ENCODE results near the gene DCST1. TPM values are rescaled to one million over a fixed set of nuclear protein-coding genes. Genes with fewer than 3 reads are reported as not detected.
A peak's percentile ranks its signal among the peaks of the same experiment; 100 is the strongest.

Gene DCST1
- total RNA-seq, 1 experiment from 2014 or later = 0.17 TPM

DNA sequence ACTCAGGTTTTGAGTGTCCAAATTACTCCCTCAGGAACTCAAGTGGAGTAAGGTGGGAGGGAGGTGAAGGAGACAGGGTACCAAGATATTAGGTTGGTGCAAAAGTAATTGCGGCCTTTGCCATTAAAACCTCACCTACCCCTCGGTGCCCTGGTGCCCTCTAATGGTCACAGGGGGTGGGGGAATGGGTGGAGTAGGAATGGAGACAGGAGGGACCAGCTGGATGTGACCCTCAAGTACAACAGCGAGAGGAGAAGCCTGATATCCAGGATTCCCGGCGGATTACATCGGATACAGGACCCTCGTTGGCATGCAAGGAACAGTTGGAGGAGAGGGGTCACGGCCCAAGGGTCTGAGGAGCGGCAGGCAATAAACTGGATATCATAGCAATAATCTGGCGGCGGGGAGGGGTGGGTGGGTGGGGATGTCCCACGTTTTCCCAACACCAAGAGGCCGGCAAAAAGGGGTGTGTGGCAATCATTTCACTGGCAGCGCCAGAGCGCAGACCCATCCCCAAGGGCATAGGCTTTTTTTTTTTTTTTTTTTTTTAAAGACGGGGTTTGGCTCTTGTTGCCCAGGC is 35.3 kb upstream of the DCST1 start:
- no peaks in the 10 kb centered on the region for H3K27me3 Mint-ChIP-seq (ENCODE audit: unreplicated experiment)
- peaks cover 35% of the 10 kb centered on the region for H3K4me1 Mint-ChIP-seq (ENCODE audit: low read depth, unreplicated experiment)
- no peak for DNase-seq
- no peaks in the 10 kb centered on the region for H3K9me3 Mint-ChIP-seq (ENCODE audit: low read depth, unreplicated experiment)
- no TSS peak for BruUV-seq (replicated peaks)
- TF ChIP-seq, protein P1, sequence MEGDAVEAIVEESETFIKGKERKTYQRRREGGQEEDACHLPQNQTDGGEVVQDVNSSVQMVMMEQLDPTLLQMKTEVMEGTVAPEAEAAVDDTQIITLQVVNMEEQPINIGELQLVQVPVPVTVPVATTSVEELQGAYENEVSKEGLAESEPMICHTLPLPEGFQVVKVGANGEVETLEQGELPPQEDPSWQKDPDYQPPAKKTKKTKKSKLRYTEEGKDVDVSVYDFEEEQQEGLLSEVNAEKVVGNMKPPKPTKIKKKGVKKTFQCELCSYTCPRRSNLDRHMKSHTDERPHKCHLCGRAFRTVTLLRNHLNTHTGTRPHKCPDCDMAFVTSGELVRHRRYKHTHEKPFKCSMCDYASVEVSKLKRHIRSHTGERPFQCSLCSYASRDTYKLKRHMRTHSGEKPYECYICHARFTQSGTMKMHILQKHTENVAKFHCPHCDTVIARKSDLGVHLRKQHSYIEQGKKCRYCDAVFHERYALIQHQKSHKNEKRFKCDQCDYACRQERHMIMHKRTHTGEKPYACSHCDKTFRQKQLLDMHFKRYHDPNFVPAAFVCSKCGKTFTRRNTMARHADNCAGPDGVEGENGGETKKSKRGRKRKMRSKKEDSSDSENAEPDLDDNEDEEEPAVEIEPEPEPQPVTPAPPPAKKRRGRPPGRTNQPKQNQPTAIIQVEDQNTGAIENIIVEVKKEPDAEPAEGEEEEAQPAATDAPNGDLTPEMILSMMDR (IDR thresholded peaks at IDR 0.05; ENCODE audit: unreplicated experiment) = no peak
- intact Hi-C loops (cut with micrococcal nuclease; ENCODE audit: unreplicated experiment) = no loop called here
- CTCF ChIA-PET = interaction anchor here (1.2 to 2.6 kb wide), 5 partner anchors 14 to 42 kb away, joined by 3 to 15 read pairs (median 9); partner anchors contain the start of genes FLAD1, PBXIP1 and PYGO2
- no peak overlapping the region for H3K27ac Mint-ChIP-seq (ENCODE audit: unreplicated experiment)
- peaks cover 64% of the 10 kb centered on the region for H3K36me3 Mint-ChIP-seq (ENCODE audit: insufficient read depth, unreplicated experiment)
- H3K4me3 Mint-ChIP-seq (ENCODE audit: low read depth, unreplicated experiment) = no peak overlapping the region

DNA sequence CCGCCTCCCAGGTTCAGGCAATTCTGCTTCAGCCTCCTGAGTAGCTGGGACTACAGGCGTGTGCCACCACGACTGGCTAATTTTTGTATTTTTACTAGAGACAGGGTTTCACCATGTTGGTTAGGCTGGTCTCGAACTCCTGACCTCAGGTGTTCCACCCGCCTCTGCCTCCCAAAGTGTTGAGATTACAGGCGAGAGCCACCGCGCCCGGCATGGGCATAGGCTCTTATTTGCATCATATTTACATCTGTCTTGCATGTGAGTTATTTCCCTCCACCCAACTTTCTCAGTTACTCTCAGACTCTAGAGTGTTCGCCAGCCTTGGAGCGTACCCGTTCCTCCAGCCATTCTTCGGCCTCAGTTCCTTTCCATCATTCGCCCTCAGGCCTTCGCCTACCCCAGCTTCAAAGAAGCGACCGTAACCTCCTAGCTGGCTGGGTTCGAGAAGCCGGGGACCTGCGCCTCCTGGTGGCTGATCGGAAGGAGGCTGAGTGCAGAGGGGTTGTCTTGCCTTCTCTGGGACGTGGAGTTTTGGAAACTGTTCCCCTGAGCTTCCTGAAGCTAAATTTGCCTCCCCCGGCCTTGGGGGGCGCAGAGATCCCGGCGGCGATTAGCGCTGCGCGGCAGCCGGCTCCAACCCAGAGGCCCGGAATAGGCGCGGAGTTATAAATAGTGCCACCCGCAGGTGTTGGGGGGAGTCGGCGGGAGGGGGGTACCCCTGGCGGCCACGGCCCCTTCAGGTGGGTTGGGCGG is 34.6 kb upstream of the DCST1 start:
- intact Hi-C loops (cut with micrococcal nuclease; ENCODE audit: unreplicated experiment) = no loop called here
- DNase-seq = peak; percentile 72
- Mint-ChIP-seq H3K27me3 (ENCODE audit: unreplicated experiment) (no peaks in the 10 kb centered on the region), H3K4me1 (ENCODE audit: low read depth, unreplicated experiment) (peaks cover 35% of the 10 kb centered on the region), H3K36me3 (ENCODE audit: insufficient read depth, unreplicated experiment) (peaks cover 65% of the 10 kb centered on the region), H3K27ac (ENCODE audit: unreplicated experiment) (peak overlapping the region; percentile 64), H3K4me3 (ENCODE audit: low read depth, unreplicated experiment) (peak overlapping the region; percentile 94), H3K9me3 (ENCODE audit: low read depth, unreplicated experiment) (no peaks in the 10 kb centered on the region)
- BruUV-seq (replicated peaks) = no TSS peak
- CTCF ChIA-PET = interaction anchor here (1.2 to 2.6 kb wide), 6 partner anchors 15 to 43 kb away, joined by 3 to 15 read pairs (median 8); partner anchors contain the start of genes FLAD1, PBXIP1 and PYGO2
- TF ChIP-seq, protein P1 (IDR thresholded peaks at IDR 0.05; ENCODE audit: unreplicated experiment) = peak; percentile 96

DNA sequence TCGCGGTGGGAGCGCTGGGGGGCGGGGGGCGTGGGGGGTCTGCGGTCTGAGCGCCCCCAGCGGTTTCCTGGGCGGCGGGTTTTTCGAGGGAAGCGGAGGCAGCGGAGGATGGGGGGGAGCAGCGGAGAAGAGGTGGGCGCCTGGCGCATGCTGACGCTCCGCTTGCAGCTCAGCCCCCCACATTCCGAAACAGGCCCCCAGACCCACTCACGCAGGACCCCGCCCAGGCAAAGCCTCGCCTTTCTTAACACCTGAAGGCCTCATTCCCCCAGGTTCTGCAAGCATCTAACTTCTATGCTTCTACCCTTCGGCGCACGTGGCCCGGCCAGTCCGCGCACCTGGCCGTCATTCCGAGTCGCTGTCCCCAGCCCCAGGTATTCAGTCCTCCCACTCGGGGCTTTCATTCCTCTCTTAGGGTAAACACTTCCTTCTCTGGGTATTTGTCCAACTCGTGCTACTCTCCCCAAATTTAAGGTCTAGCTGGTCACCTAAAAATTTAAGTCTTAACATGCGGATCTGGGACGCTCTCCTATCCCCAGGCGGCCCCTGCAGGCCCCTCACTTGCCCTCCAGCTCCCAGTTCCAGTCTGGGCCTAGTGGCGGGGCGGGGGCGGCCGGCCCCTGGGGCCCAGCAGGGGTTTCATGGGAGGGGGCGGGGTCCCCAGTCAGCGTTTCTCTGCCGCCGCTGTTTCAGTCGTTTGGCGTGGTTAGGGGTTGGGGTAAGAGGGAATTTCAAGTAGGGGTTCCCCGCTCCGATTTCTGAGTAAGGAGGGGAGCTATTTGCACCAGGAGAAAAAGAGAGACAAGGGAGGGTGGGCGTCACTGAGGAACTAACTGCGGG is 33.8 kb upstream of the DCST1 start:
- Mint-ChIP-seq H3K4me3 (ENCODE audit: low read depth, unreplicated experiment) (peak overlapping the region; percentile 94), H3K9me3 (ENCODE audit: low read depth, unreplicated experiment) (no peaks in the 10 kb centered on the region), H3K36me3 (ENCODE audit: insufficient read depth, unreplicated experiment) (peaks cover 66% of the 10 kb centered on the region), H3K27me3 (ENCODE audit: unreplicated experiment) (no peaks in the 10 kb centered on the region), H3K4me1 (ENCODE audit: low read depth, unreplicated experiment) (peaks cover 43% of the 10 kb centered on the region), H3K27ac (ENCODE audit: unreplicated experiment) (peak overlapping the region; percentile 93)
- TF ChIP-seq, protein P1 (IDR thresholded peaks at IDR 0.05; ENCODE audit: unreplicated experiment) = no peak
- BruUV-seq (replicated peaks) = no TSS peak
- DNase-seq = peak; percentile 59
- intact Hi-C loops (cut with micrococcal nuclease; ENCODE audit: unreplicated experiment) = loop anchor here (10.0 kb wide), 1 partner anchor 55 kb away; the partner anchor contains the start of gene ADAM15
- CTCF ChIA-PET = interaction anchor here (0.6 to 2.6 kb wide), 9 partner anchors 12 to 1888 kb away, joined by 3 to 15 read pairs (median 7); partner anchors contain the start of genes FLAD1, PBXIP1 and PYGO2

DNA sequence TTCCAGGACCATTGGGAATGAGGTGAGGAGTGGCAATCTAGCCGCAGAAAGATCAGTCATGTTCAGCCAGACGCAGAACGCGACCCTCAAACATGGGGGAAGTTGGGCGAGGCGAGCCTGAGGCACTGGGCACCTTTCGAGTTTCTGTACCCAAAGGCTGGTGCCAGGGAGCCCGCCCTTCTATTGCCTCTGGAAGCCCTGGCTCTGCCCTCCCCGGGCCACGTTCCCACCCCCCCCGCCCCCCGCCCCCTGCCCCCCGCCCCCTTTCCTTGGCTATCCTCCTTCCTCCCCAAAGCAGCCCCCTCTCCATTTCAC is 33.3 kb upstream of the DCST1 start:
- no peak for DNase-seq
- BruUV-seq (replicated peaks) = no TSS peak
- peak overlapping the region; percentile 93 for H3K27ac Mint-ChIP-seq (ENCODE audit: unreplicated experiment)
- peaks cover 66% of the 10 kb centered on the region for H3K36me3 Mint-ChIP-seq (ENCODE audit: insufficient read depth, unreplicated experiment)
- peaks cover 46% of the 10 kb centered on the region for H3K4me1 Mint-ChIP-seq (ENCODE audit: low read depth, unreplicated experiment)
- TF ChIP-seq, protein P1 (IDR thresholded peaks at IDR 0.05; ENCODE audit: unreplicated experiment) = no peak
- peak overlapping the region; percentile 94 for H3K4me3 Mint-ChIP-seq (ENCODE audit: low read depth, unreplicated experiment)
- H3K9me3 Mint-ChIP-seq (ENCODE audit: low read depth, unreplicated experiment) = no peaks in the 10 kb centered on the region
- CTCF ChIA-PET = interaction anchor here (0.9 to 2.6 kb wide), 6 partner anchors 12 to 39 kb away, joined by 4 to 15 read pairs (median 8); partner anchors contain the start of genes FLAD1 and PYGO2
- intact Hi-C loops (cut with micrococcal nuclease; ENCODE audit: unreplicated experiment) = loop anchor here (10.0 kb wide), 1 partner anchor 54 kb away; the partner anchor contains the start of gene ADAM15
- H3K27me3 Mint-ChIP-seq (ENCODE audit: unreplicated experiment) = no peaks in the 10 kb centered on the region
